CD4-positive, alpha-beta T cell treated with Interleukin-21 for 1 hour (primary cell): ENCODE data around the gene PTPRD.

Source experiments
- DNase-seq: peaks from one replicate; pipeline ENCODE4 v3.0.0-alpha.2; 2020

PTPRD gene

DNA sequence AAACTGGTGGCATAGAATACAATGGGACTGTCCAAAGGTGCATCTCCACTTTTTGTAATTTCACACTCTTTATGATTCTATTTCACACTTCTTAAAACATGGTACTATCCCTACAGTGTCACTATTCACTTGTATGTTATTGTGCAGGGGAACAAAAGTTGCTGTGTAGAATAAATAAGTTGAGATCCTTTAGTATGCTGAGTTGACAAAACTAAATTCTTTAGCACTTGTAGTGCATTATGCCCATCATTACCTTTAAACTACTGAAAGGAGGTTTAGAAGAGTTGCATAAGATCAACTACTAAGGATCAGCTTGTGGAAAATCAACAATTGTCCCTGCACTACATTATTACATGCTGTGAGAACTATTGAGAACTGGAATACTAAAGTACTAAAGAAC, 1380.9 kb downstream of the PTPRD start:
- DNase-seq, result no peak

DNA sequence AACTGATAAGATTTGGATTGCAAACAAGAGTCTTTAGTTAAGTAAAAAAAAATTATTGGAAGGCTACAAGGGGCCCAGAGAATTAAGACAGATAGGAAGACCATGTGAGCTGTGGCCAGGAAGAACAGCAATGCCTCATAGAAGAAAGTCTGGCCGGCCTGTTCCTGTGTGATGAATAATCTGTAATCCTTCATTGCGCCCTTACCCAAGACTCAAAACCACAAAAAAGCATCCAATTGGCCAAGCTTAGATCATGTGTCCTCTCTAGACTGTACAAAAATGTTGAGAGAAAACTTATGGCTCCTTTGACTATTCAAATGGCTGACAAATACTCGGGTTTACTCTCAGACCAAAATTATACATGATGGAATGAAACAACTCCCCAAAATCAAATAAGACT, 1383.5 kb downstream of the PTPRD start:
- no peak for DNase-seq

DNA sequence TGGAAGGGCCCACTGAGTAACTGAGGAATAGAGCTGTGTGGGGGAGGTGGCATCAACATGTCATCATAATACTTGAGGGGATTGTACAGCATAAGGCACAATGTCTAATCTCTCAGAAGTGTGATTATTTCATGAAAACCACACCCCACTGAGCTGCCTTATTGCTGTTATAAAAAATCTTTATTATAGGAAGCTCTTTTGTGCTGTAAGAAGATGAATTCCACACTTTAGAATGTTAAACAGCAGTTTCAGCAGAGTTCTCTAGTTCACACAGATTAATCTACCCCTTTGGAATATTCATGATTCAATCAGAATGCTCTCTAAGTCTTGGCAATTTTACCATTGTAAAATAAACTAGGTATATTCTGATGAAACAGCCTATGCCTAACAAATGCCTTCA, 1389.6 kb downstream of the PTPRD start:
- no peak for DNase-seq

DNA sequence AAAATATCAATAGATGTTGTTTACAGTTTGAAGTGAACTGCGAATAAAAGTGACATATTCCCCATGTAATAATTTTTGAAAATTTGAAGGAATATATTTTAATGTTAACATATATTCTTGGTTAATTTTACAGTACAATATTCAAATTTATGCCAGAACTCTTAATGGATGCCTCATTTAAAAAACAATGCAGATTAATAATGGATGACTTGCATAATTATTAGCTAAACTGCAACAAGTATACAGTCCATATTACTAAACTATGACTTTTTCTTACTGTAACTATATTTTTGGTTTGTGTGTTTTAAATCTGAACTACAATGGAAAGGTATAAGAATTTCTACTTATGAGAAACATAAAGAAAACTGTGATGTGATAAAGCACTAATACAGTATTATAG, 1390.1 kb downstream of the PTPRD start:
- no peak for DNase-seq

DNA sequence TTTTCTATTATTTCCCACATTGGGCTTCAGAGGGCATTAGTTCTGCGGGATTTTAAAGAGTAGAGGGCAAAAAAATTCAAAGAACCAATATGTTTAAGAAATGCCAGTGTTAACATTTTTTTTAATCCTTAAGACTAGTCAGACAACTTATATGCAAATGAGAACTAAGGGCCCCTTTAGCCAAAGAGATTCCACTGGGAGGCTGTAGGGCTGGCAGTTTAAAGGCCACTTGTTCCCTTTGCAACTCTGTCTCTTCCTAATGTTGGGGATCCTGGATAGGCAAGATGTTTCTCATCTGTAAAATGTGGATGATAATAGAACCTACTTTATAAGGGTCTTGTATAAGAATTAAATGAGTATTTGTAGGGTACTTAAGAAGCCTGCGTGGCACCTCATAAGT, 1395.9 kb downstream of the PTPRD start:
- DNase-seq, result no peak

DNA sequence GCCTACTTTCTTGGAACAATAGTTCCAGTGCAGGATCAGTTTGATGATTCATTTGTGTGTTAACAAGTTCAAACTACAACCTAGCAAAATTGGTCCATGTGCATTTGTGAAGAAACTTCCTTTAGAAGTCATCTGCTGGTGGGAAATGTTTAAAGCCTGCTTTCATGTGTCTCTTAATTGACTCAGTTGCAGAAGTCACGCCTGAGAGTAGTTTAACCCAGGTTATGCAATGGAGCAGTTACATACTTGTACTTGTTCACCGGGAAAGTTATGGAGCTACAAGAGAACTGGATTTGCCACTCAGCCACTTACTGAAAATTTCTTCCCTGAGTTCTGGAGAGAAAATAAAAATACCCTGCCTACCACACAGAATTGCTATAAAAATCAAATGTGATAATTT, 1397.8 kb downstream of the PTPRD start:
- no peak for DNase-seq

DNA sequence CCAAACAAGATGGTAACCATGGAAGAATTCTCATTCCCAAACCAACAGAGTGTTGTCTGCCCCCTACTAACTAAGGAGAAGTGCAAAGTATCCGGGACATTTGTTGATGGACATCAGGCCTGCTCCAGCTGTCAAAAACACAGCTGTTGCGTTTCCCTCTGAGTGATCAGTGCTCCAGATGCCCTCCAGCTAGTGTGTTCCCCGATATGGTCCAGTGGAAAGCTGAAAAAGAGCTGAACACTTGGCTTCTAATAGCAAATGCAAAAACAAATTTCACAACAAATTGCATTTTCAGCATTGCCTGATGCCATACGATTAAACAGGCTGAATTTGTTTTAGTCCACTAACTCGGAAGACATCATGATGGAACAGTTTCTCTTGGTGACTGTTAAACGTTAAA, 1398.7 kb downstream of the PTPRD start:
- DNase-seq, result no peak

- DNase-seq, result no peak
These were observed 1399.8 kb downstream of the PTPRD start for GRCh38 chr9:9212963-9213362.

DNA sequence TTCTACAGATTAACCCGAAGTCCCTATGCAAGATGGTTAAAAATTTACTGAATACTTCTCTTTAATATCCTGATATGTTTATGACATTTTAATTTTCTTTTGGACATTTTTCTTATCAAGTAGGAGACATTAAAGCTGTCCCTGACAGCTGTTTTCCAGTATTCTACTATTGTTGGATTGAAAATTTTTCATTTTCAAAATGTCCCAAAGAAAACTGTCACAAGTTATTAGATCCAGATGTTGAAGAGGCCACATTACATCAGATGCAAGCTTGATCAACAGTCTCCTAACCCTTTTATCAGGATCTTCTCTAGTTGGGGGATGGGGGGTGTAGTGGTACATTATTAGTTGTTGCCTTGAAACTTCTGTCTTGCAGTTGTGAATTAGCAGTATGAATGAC, 1410.5 kb downstream of the PTPRD start:
- no peak for DNase-seq

- DNase-seq, result no peak
These were observed 1426.7 kb downstream of the PTPRD start for GRCh38 chr9:9186086-9186485.

- no peak for DNase-seq
These were observed 1430.4 kb downstream of the PTPRD start for GRCh38 chr9:9182431-9182830.

GRCh38 chr9:9177081-9177480, 1435.7 kb downstream of the PTPRD start:
- DNase-seq, result no peak

DNA sequence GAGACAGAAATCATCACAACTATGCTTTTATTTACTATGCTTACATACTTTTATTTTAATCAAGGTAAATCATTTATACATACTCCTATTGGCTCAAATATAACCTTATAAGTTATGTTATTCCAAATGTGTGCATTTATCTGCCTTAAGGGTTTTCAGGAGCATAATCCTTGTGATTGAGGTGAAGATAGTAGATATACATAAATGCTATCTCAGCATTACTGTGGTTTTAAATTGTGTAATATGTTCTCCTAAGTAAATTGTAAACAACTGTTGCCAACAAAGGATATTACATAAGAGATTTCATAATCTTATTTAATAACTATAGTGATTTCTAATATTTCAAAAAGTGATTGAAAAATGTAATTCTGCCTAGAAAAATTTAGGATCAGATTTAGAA, 1438.4 kb downstream of the PTPRD start:
- no peak for DNase-seq

DNA sequence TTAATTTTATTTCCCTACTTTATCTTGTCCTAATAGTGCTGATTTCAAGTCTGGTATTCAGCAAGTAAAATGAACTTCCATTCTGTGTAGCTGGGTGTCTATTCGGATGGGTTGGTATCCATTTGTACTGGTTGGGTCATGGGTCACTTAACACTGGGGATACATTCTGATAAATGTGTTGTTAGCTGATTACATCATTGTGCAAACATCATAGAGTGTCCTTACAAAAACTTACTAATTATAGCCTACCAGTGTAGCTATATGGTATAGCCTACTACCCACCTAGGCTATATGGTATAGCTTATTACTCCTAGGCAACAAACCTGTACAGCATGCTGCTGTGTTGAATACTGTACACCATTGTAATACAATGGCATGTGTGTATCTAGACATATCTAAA, 1439.5 kb downstream of the PTPRD start:
- DNase-seq, result no peak

- DNase-seq, result no peak
These were observed 1442.2 kb downstream of the PTPRD start for GRCh38 chr9:9170439-9171134.

GRCh38 chr9:9142001-9142400, 1470.8 kb downstream of the PTPRD start:
- DNase-seq, result no peak

DNA sequence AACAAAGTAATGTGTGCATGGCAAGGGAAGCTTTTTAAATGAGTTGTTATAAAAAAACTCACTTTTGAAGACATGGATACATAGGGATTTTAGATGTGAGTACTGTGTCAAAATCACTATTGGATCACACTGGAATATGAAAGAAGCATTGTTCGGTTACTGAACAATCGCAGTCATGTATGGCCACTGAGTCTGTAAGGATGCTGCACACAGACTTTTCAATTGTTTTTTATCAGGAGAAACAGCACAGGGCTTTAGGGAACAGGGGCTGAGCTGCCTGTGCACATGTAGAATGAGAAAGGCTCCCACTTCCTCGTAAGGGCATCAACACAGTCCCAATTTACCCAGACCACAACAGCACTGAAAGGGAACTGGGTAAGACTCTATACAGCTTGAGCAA, 1479.3 kb downstream of the PTPRD start:
- DNase-seq, result no peak

GRCh38 chr9:9124616-9125015, 1488.2 kb downstream of the PTPRD start:
- no peak for DNase-seq

DNA sequence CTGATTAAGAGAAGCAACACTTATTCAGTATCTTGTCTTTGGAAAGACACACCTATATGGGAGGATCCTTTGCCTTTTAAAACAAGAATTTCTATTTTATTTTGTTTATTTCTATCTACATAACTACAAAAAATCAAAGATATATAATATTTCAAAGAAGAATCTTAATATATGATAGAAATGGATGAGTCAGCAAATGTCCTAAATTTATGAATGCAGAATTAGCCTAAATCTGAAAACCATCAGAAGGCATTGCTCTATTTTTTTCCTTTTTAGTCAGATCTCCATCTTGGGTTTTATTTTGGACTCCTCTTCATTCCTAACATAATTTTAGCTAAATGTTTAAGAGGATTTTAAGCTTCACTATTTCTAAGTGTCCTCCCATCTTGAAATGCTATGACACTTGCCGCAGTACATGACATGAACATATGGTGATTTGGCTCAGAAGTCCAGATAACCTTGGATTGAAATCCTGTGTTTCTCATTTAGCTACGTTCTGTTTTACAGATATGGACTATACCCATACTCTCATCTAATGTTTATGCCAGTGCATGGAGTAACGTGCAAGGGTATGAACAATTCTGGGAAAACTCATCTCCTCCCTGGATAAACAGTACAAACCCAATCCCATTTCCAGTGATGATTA, 1490.4 kb downstream of the PTPRD start:
- DNase-seq, result no peak

DNA sequence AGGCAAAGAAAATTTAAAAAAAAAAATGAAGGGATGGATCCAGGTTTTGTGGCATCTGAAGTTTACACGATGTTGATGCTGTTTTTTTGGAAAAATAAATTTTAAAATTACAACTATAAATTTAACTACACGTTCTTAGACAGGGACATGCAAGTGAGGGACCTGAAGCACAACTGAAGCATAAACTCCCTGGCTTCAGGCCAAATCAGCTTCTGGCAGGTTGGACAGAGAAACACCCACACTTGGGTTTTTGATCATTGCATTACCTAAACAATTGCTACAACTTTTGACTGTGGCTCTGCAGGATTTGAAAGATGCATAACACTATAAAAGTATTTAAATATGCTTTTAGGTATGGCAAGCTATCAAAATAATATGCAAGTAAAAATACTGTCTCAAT, 1494.9 kb downstream of the PTPRD start:
- DNase-seq, result no peak

- no peak for DNase-seq
These were observed 1500.6 kb downstream of the PTPRD start for GRCh38 chr9:9112001-9112720.

- no peak for DNase-seq
These were observed 1504.2 kb downstream of the PTPRD start for GRCh38 chr9:9108641-9109040.

DNA sequence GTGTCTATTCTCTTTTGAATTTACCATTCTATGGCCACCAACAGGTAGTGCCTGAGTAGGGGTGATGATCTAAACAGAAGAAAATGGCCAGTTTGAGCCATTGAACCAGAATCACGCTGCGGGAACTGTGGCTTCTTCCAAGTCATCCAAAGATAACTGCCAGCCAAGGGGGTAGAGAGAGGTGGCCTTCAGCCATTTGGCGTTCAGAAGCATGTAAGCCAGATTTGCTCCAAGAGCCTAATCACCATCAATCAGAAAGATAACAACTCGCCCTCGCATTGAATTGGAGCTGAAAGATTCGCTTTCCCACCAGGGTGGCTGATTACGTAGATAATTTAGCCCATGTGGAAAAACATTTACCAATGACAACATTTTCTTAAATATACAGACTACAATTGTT, 1510.5 kb downstream of the PTPRD start:
- no peak for DNase-seq

GRCh38 chr9:9100070-9100469, 1512.7 kb downstream of the PTPRD start:
- no peak for DNase-seq
